ENCODE measurements around the gene DGKI. TPM values are rescaled to one million over a fixed set of nuclear protein-coding genes. Genes with fewer than 3 reads are reported as not detected.

The DGKI gene
- total RNA-seq, 4 donors from 2014 or later, result 0.98 to 7.3 (median 2.7) TPM

GRCh38 chr7:137668404-137668803, 178.4 kb downstream of the DGKI start:
- TF ChIP-seq CTCF (IDR thresholded peaks at IDR 0.05; ENCODE audit: low read depth), result no peak

GRCh38 chr7:137667633-137668387, 179.0 kb downstream of the DGKI start:
- TF ChIP-seq CTCF (IDR thresholded peaks at IDR 0.05; ENCODE audit: low read depth), result no peak

- TF ChIP-seq CTCF (IDR thresholded peaks at IDR 0.05; ENCODE audit: low read depth), result no peak
Measured at GRCh38 chr7:137664846-137665245, 181.9 kb downstream of the DGKI start.

GRCh38 chr7:137661634-137662033, 185.1 kb downstream of the DGKI start:
- TF ChIP-seq CTCF (IDR thresholded peaks at IDR 0.05; ENCODE audit: low read depth), result no peak

- TF ChIP-seq CTCF (IDR thresholded peaks at IDR 0.05; ENCODE audit: low read depth), result no peak
Measured at GRCh38 chr7:137658190-137658900, 188.4 kb downstream of the DGKI start.

GRCh38 chr7:137657476-137658189, 189.1 kb downstream of the DGKI start:
- TF ChIP-seq CTCF (IDR thresholded peaks at IDR 0.05; ENCODE audit: low read depth), result no peak

- no peak for TF ChIP-seq CTCF (IDR thresholded peaks at IDR 0.05; ENCODE audit: low read depth)
Measured at GRCh38 chr7:137656850-137657232, 189.9 kb downstream of the DGKI start.

Measured in subcutaneous adipose tissue (tissue), 4 donors.